GM18858 (cell line): Measurements from ENCODE around the gene PORCN.
"Not testable (repeated sequence)": the region's sequence is repeated elsewhere in the genome, so short reads cannot be mapped to it uniquely, and the experiment has no call there.

Experiments used
- ATAC-seq: cut with Tn5 transposase; IDR thresholded peaks from one replicate; pipeline ENCODE4 v1.9.1; 2021; ENCODE audit not compliant: unreplicated experiment

The PORCN gene

GRCh38 chrX:48538641-48539344, 30.0 kb downstream of the PORCN start:
- no peak for ATAC-seq

GRCh38 chrX:48539345-48540027, 30.7 kb downstream of the PORCN start, which contains the start of gene TBC1D25:
Gene TBC1D25, plus strand, starts transcription at chrX:48539714. Its CDS starts 84 bp downstream, at chrX:48539798.
- peak; percentile 50 for ATAC-seq

GRCh38 chrX:48540028-48540375, 31.2 kb downstream of the PORCN start:
- ATAC-seq: peak; percentile 18

GRCh38 chrX:48540480-48540879, 31.7 kb downstream of the PORCN start:
- no peak for ATAC-seq

- no peak for ATAC-seq
These were observed 32.5 kb downstream of the PORCN start for GRCh38 chrX:48541140-48541814.

- no peak for ATAC-seq
These were observed 40.1 kb downstream of the PORCN start for GRCh38 chrX:48548871-48549270.

- ATAC-seq: not testable (repeated sequence)
These were observed 47.0 kb downstream of the PORCN start for GRCh38 chrX:48555731-48556325.

GRCh38 chrX:48558271-48558670, 49.5 kb downstream of the PORCN start:
- no peak for ATAC-seq

GRCh38 chrX:48559636-48560035, 50.8 kb downstream of the PORCN start:
- ATAC-seq: no peak

GRCh38 chrX:48560056-48560455, 51.3 kb downstream of the PORCN start:
- ATAC-seq: no peak

- no peak for ATAC-seq
These were observed 51.9 kb downstream of the PORCN start for GRCh38 chrX:48560681-48561080.

GRCh38 chrX:48569958-48570357, 61.2 kb downstream of the PORCN start:
- ATAC-seq: peak; percentile 49
